ENCODE data around the gene LAMA1.
A peak's percentile ranks its signal among the peaks of the same experiment; 100 is the strongest.

The LAMA1 gene

DNA sequence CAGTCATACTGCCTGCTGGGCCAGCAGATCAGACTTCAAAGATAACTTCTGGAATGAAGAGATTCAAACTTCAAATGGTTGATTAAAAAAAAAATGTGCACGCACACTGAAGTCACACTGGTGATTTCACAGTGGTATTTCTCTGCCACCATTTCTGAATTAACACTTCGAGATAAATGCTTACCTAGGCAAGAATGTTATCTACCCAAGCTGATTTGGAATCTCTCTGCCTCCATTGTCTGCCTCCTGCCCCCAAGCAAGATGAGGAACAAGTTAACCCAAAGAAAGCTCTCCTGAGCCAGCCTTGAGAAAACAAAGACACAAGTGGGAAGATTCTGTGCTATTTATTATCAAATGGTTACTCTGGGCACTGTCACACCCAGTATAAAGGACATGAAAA, 6.5 kb downstream of the LAMA1 start:
- DNase-seq: no peak

DNA sequence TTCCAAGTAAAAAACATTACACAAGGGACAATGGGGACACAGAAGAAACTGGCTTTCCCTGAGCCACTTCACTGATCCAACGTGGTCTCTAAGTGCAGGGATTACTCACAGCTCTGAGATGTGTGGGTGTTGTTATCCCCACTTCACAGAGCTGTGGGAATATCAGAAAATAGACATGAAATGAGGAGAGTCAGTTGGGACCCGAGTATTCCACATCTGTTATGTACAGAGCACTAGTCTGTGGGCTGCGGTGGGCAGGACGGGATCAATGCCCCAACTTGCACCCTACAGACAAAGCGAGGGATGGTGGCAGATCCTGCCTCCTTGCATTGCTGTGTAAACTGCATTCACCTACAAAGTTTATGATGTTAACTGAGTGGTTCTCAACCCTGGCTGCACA, 11.7 kb downstream of the LAMA1 start:
- DNase-seq: no peak

DNA sequence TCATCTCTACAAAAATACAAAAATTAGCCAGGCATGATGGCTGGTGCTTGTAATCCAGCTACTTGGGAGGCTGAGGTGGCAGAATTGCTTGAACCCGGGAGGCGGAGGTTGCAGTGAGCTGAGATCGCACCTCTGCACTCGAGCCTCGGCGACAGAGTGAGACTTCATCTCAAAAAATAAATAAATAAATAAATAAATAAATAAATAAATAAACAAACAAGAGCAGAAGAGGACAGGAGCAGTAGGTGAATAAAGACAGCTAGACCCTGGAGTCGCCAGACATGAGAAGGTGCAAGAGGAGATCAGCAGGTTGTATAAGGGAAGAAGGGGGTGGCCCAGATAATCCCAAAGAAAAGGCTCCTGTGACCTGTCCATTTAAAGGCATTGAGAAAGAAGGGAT, 12.3 kb downstream of the LAMA1 start:
- DNase-seq: no peak

DNA sequence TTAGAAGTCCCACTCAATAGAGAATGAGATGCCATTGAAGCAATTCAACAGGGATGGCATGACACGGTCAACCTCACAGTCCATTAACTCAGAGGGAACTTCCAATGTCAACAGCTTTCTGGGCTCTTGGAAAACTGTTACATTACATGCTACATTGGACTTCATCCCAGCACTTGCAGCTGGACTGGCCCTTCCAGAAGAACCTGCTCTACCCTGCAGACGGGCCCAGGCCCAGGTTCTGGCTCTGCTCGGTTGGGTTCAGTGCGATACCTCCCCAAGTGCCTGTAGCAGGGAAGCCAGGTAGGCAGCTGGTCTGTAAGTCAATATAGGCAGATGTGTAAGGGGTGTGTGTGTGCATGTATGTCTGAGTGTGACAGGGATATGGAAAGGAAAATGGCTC, 12.9 kb downstream of the LAMA1 start:
- DNase-seq: no peak

DNA sequence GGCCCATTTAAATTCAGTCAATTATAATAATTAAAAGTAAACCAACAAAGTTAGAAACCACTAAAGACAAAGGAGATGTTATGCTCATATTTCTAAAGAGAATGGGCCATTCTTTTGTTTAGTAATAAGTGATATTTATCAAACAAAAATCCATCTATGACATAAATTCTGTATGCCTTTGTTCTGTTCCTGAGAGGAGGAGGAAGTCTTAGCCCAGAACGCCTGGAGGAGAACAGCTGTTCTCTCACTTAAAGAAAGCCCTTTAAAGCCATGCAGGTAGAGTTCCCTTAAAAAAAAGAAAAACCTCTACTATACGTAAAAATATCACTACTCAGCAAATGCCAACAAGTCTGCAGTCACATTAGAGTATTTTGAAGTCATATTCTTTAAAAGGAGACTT, 15.5 kb downstream of the LAMA1 start:
- DNase-seq: no peak

DNA sequence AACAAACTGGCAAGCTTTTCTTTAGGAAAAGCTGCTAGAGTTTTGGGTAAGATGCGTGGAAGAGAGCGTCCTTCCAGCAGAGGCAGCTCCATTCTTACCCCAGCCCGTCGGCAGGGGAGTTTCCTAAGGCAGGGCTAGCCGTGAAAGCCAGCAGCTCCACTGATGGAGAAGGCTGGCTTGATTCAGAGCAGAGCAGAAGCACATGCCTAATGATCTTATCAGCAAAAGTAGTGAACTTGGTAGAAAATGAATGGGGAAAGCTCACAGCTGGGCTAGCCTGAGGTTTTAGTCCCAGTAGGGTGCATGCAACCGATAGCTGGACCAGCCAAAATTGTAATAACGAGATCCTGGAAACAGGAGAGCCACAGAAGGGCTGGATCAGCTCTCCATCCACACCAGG, 20.8 kb downstream of the LAMA1 start:
- no peak for DNase-seq

DNA sequence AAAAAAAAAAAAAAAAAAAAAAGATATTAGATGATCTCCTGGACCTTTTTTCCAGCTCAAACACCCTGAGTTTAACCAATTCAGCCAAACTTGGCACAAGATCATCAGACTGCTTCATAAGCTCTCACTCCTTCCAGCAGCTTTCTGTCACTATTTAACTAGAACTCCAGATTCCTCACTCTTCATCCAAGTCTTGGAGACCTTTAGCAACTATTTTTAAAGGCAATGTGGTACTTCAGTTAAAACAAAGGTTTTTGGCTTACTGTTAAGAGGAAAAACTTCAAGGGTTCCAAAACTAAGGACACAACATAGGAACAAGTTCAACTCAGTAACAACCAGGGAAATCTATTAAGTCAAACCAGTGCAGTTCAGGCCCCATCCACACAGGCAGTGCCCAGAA, 23.2 kb downstream of the LAMA1 start:
- DNase-seq: no peak

DNA sequence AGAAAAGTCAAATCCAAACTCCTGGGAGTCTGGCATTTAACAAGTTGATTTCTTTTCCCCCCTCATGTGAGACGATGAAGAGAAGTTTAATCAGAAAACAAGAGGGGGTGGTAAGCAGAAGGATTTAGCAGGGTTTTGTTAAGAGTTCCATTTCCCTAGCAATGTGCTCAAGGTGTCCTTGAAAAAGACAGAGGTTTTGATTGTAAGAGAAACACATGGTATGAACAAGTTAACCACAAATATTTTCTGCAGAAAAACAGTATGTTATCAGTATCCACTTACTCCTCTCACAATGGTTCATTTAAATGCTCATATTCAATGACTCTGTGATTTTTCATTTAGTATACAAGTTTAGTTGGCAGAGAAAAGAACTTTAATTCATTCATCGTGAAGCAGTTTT, 26.8 kb downstream of the LAMA1 start:
- no peak for DNase-seq

DNA sequence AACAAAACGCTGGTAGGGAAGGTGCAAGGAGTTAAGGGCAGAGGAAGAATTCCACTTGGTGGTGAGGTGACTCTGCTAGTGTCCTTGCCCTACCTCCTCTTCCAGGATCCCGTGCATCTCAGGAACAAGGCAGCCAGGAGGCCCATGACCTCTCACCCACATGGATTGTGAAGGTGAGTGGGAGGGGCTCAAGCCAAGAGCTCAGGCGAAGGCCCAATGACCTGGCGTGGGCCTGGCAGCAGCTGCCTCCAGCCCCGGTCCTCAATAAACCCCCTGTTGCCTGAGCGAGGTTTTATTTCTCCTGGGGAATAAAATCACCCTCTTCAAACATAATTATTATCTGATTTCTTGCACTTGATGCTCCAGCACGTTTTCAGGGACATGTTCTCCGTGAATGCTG, 28.2 kb downstream of the LAMA1 start:
- no peak for DNase-seq

DNA sequence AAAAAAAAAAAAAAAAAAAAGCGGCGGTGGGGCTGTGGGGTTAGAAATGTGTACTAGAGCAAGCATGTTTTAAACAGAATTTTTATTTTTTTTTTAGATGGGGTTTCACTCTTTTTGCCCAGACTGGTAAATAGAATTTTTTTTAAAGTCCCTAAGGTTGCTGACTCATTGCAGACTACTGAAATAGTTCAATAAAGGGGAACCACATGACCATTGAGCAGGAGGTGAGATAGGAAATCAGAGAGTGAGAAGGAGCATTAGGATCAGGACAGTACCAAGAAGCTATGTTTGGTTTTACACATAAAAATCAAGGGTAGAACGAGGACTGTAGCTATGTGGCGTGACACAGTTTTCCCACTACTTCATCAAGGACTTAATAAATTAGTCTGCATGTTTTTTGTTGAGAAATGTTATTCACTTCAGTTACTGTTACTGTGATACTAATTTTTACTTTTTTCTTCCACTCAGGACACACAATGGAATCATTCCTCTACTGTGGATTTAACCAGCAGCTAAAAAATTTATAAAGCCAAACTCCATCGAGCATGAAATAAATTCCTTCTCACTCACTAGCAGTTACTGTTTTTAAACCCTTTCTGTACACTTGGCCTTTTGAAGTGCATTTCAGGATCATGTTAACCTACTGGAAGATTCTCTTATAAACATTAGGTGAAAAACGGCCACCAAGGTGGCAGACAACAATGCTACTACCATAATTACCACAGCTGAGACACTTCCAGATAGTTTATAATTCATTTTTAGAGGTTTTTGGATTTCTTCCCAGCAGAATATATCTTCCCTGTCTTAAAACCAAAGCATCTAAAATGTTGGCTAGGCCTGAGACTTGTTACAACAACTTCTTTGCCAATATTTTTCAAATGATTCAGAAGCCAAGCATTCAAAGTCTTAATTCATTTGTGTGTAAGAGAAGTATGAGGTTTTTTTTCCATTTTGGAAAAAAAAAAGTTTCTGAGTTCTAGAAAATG, 33.2 kb downstream of the LAMA1 start:
- no peak for DNase-seq

DNA sequence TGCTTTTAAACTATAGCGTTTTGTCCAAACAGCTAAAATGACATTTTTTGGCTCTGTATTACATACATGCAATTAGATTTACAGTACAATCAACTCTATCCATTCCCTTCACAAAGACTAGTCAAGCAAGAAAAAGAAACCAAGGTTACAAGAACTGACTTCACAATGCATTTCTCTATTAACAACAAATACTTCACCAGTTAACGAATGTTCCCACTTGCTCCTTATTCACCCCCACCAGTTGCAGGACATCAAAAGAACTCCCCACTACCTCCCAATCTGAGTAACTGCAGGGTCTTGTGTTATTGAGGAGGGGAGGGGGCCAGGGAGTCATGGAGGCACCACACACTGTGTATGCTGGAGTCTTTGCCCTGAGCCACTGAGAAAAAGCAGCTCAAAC, 34.9 kb downstream of the LAMA1 start:
- no peak for DNase-seq

DNA sequence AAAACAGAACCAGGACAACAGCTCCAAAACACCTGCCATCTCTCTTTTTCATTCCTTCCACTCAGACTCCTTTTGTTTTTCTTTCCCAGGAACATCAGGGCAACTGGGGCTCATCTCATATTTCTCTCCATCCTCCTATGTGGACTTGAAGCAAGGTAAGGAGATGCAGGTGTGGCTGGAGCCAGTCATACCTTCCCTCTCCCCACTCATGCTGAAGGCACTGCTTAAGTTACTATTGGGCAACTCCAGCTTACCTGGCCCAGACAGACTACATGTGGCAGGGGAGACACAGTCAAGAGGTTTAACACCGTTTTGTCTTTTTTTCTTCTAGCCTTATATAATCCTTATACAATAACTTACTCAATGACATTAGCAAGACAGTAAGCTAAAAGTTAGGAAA, 38.4 kb downstream of the LAMA1 start:
- DNase-seq: no peak

DNA sequence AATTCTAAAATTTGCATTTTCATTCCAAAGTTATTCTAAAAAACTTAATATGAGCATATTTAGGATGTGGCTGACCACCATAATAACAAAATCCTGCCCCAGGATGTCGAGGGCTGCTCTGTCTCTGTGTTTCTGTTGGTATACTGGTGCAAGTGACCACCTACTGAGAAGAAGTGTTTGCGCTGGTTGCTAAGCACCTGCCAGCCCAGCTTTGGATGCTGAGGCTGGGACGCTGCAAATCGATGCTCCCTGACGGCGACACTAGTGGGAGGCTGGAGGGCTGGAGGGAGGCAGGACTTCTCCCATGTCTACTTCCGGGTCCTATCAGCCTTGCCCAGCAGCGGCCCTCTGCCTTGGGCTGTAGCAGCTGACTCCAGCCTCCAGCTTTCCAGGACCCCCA, 45.0 kb downstream of the LAMA1 start:
- DNase-seq: no peak

DNA sequence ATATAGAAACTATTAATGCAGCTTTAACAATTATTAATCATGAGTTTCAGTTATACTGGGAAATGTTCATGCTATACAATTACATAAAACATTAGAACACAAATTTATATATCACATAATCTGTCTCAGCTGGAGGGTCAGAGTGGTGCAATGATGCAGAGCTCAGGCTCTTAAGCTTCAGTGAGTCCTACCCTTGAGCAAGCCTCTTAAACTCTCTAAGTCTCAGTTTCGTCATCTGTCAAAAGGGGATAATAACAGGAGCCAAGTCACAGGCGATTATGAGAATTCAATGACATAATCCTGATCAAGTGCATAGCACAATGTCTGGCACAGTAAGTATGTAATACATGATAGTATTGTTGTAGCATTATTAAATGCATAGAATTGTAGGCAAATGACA, 46.0 kb downstream of the LAMA1 start:
- DNase-seq: no peak

DNA sequence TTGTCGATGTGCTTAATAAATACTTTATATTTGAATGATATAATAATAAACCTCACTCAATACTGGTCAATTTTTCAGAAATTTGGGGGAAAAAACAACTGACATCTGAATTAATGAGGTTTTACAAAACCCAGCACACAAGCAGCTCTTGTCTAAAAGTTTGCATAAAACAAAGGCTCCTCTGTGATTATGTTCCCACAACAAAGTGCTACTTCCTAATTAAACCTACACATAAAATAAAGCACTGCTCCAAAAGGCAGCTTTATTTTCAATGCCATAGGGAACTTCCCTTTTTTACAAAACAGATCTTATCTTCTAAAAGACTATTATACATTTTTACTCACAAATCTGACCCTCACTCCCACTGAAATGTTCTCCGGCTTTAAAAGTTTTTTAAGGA, 47.1 kb downstream of the LAMA1 start:
- DNase-seq: no peak

DNA sequence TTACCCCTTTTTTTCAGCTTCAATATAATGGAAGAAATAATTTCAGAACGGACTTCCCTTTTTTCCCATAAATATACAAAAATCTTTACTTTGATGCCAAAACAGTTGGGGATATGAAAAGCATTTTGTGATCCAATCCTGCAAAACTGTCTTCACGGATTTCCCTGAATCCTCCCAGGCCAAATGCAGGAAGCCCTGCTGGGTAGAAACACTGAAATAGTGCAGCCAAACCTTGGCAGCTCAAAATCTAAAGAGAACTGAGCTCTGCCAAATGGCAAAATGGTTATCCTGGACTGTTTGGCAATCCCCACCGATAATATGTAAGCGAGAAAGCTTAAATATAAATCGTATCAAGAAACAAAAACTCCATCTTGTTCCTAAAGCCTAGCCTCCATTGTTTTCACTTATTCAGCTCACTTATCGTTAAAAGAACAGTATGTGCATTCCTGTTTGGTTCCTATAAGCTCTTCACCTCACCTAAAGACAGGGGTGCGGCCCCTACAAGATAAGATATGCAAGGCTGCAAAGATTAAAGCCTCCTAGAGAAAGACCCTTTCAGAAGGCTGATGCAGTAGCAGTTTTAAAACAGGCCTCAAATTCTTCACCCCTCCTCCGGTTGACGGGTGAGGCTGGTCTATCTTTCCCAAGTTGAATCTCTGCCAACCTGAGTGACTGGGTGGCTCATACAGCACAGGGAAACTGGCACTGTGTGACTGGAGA, 48.6 kb downstream of the LAMA1 start:
- DNase-seq: no peak

DNA sequence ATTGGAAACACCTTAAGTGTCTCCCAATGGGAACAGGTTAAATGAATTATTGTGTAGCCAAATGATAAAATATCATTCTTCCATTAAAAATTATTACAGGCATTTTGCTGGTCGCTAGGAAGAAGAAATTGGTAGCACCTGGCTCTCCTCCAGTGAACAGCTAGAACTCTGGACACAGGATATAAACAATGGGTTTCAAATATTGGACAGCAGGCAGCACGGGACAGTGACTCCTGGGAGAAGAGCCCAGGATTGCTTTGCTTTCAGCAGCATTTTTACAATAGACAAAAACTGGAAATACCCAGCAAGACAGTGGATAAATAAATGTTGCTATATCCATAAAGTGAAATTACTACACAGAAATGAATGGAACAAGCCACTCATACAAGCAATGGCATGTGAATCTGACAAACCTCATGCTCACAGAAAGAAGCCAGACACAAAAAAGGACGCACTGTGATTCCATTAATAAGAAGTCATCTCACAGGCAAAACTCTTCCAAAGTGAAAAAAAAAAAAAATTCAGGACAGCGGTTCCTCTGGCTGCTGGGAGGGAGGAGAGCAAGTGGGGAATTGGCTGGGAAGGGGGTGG, 50.5 kb downstream of the LAMA1 start:
- no peak for DNase-seq

DNA sequence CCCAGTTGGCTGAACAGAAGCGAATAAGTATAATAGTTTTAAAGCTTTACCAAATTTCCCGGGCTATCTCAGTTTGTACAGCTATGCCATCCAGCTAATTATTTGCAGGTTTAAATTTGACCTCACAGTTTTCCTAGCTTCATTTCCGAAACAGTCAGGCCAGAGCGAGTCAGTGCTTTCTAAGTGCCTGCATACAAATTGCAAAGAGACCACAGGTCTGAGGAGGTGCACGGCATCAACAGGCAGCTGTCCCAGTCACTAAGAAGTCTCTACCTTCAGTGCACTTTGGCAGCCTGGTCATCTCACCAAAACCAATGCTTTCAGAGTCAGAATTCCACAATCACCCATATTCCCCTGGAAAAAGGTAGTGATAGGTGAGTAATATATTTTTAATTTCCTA, 51.9 kb downstream of the LAMA1 start:
- peak; percentile 63 for DNase-seq

DNA sequence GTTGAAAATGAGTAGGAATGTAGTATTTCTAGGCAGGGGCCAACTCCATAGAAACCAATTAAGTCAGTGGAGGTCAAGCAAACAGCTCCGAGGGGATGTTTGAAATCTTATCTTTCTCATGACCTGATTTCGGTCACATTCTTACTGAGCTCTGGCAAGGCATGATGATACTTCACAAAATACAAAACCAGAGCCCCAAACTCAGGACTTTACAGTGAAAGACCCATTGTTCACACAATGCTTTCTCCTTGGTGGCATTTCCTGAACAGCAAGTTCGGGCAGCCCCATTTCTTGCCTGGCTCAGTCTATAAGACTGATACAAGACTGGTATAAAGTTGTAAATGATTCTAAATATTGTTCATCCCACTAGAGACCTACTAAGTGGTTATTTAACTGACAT, 53.3 kb downstream of the LAMA1 start:
- DNase-seq: peak; percentile 70

DNA sequence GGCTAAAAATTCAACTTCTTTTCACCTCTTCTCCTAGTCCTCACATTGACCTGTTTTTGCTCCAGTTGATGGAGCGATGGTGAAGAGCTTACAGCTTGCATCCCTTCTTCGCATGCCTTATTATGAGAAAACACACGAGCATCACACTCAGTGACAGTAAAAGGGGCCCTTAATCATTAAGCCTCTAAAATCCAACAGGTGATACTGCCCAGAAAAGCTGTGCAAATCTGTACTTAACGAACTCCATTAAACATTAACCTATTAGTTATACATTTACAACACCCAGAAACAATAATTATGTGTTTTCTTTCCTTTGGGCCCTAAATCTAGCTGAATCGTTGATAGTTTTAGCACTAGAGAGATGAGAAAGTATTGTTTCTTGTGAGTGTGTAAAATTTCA, 54.8 kb downstream of the LAMA1 start:
- DNase-seq: no peak

DNA sequence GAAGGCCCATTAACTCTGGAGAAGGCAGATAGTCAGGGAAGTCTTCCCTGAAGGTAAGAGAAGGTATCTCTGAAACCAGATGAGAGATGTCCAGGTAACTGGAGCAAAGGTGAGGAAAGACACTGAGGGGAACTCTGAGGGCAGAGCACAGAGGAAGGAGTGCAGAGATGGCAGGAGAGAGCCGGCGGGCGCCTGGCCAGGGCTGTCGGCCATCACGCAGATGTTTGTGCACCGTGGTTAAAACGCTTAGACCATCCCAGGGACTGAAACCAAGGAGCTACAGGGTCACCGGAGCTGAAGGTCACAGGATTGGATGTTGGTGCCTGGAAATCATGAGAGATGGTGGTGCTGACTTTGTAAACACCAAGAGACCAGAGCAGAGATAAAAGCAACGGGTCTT, 55.4 kb downstream of the LAMA1 start:
- DNase-seq: no peak

DNA sequence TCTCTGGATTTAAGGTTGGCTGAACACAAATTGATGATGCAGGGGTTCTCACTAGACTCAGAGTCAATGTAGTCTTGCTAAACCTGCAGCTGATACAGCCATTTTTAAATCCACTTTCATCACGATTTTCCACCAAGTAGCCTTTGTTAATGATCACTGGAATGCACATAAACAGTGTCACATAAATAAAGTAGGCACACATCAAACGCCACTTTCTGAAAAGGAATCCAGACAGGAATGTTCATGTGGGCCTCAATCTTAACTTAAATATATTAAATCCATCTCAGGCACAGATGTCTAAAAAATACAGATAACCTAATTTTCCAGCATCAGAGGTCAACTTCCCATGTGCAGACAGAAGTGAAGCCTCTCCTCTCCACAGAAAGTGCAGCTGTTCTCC, 58.3 kb downstream of the LAMA1 start:
- DNase-seq: no peak

DNA sequence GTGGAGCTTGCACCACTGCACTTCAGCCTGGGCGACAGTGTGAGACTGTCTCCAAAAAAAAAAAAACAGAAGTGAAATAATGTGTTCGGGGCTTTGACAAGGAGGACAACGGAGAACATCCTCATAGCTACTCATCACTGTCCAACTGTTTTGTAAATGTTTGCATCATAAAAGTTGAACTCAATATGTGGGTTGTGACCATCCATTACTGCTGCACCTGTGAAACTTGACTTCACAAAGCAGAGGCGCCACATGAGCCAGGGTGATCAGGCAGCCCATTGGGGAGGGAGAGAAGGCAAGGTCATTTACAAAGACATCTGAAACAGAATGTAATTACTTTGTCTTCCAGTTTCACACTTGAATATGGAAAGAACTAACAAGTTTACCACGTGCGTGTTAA, 61.6 kb downstream of the LAMA1 start:
- no peak for DNase-seq

DNA sequence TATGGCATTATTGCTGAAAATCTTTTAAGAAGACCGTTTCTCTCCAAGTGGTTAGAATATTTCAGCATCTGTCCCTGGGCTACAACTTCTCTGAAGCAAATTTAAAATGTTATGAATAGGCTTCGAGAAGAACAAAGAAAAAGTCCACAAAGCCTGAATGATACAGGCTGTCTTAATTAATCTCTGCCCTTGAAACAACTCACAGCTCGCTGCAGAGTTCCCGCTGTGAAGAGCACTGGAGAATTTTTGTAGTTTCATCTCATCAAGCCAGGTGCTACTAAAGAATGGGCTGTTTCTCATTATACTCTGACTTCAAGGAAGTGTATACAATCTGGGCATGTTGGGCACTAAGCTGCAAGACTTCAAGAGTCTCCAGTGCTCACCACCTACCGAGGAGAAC, 67.6 kb downstream of the LAMA1 start:
- DNase-seq: no peak

Measured in islet precursor cell (in vitro differentiated cells).